ENCODE results near the gene TMEM35B.
"Not testable (repeated sequence)": the region's sequence is repeated elsewhere in the genome, so short reads cannot be mapped to it uniquely, and the experiment has no call there.

TMEM35B gene

DNA sequence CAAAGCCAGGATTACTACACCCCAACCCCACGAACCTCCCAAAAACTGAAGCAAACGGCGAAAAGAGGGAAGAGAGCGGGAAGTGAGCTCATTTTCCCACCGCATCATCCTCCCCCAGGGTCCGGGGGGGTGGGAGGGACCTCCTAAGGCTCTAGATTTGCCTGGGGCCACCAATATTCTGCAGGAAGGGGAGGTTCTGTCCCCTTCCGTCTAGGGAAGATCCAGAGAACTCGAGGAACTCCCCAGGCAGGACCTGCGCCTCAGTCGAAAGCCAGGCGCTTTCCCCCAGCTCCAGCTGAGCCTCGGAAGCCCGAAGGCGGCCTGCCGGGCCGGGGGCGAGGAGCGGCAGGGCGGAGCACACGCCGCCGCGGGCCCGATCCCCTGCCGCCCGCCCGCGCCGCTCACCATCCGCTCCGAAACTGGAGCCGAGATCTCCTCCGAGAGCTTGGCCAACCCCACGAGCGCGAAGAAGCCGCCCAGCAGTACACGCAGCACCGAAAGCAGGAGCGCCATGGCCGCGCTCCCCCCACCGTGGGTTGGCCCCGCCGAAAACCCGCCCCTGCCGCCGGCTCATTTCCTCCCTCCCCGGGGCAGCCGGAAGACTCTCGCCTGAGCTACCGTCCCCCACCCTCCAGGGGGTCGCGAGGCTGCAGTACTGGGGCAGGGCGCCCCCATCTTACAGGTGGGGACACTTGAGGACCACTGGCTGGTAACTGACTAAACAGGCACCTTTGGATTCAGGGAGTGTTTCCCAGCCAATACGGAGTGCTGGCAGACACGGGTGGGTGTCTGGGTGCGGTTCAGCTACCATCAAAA, at the start of gene TMEM35B:
TSS of gene TMEM35B (minus strand) at position 555 of the 816 bp plus-strand sequence. CDS start at position 513, 42 bp downstream.
- in situ Hi-C loops (cut with MboI; ENCODE audit: low sequenced_read_pairs), result no loop called here

DNA sequence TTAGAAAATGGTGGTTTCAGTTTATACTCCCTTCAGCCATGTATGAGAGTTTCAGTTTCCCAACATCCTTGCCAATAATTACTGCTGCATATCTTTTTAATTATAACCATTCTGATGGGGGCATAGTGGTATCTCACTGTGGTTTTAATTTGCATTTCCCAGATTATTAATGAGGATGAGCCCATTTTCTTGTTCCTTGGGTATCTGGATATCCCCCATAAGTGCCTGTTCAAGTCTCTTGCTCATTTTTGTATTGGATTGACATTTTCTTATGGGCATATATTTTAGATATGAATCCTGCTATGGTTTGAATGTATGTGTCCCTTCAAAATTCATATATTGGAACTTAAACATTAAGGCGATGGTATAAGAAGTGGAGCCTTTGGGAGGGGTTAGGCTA, 48.2 kb upstream of the TMEM35B start:
- in situ Hi-C loops (cut with MboI; ENCODE audit: low sequenced_read_pairs), result no loop called here

DNA sequence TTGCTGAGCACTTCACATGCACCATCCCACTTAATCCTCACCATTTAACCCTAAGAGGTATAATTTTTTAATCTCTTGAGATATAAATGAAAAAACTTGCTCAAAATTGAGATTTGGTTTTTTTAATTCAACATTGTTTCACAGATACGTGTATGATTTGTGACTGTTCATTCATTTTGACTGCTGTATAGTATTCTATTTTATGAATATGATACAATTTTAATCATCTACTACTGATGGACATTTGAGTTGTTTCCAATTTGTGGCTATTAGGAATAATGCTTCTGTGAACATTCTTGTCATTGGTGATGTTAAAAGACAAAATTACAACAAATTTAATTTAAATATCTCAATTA, 47.2 kb upstream of the TMEM35B start:
- in situ Hi-C loops (cut with MboI; ENCODE audit: low sequenced_read_pairs), result no loop called here

DNA sequence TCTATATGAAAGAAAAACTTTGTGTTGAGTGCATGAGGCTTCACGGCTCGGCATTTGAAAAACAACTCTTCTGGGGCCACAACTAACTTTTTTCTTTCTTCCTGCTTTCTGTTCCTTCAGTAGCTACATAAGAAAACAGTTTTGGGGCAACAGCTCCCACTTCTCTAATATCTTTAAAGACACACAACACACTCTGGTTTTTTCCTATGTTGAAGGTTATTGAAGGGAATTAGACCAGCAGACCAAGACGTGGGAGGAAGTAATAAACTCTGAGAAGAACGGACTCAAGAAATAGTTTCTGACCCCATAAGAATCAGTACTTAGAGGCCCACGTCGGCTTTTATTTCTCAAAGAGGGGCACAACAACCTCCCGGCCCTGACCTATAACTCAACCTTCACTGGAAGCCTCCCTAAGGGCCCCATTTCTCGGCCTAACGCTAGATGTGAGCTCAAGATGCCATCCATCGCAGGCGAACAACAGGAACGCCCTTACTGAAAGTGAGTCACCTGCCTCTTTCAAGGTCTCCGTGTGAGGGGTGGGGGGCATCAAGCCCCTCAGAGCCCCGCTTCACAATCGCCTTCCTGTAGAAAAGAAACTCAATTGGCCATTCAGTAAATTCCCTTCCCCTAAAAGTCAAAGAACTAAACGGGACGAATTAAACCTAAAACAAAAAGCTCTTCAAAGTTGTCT, 45.8 kb upstream of the TMEM35B start:
- in situ Hi-C loops (cut with MboI; ENCODE audit: low sequenced_read_pairs), result no loop called here

DNA sequence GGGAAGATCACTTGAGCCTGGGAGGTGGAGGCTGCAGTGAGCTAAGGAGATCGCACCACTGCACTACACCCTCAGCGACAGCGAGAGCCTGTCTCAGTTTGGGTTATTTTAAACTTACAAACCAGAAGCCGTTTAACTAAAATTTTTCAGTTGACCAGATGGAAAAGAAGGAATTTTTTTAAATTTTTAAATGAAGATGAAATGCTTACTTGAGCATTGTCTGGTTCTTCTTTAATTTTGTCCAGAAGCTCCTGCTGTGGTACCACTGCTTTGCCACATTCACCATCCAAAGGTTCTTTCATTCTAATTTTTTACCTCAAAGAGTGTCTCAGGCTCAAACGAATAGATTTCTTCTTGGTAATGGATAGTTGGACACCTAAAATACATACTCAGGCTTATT, 45.2 kb upstream of the TMEM35B start:
- in situ Hi-C loops (cut with MboI; ENCODE audit: low sequenced_read_pairs), result no loop called here

DNA sequence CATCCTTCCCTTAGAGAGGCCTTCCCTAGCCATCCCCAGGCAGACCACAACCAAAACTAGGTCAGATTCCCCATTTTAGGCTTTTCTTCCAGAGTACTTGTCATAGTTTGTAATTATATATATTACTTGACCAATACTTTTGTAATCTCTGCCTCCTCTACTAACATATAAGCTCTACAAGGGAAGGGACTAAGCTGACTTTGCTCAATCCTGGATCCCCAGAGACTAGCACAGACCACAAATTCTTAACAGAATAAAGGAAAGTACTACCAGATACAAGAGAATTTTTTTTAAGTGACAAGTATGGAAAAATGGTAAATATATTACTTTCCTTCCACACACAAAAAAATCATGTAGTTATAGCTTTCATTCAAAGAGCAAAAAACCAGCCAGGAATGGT, 44.6 kb upstream of the TMEM35B start:
- in situ Hi-C loops (cut with MboI; ENCODE audit: low sequenced_read_pairs), result no loop called here

DNA sequence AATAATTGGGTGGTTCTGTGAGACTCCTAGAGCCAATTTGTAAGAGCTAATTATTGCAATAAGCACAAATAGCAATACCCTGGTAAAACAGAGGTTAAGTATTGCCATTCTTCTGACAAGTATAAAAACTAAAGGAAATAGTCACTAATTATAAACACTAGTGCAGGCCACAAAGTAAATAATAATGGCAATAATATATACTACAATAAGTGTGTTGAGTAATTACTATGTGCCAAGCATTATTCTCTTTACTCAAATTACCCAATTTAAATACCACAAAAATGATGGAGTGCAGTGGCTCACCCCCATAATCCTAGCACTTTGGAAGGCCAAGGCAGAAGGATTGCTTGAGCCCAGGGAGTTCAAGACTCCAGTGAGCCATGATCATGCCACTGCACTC, 31.3 kb upstream of the TMEM35B start:
- in situ Hi-C loops (cut with MboI; ENCODE audit: low sequenced_read_pairs), result no loop called here

DNA sequence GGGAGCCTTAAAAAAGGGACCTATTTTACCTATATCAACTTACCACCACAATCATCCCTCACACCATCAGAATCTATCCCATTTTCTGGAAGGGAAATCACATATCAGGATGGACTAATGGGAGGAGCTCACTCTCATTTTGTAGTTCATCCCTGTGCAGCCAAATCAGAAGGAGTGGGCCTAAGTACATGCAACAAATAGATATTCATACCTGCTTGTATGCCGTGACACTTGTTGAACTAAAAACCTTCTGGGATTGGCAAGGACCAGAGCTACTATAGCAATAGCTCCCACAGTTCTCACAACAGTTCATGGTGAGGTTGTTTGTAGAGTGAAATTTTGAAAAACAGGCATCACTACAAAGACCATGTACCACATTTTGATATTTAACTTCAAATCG, 29.3 kb upstream of the TMEM35B start:
- in situ Hi-C loops (cut with MboI; ENCODE audit: low sequenced_read_pairs), result no loop called here

DNA sequence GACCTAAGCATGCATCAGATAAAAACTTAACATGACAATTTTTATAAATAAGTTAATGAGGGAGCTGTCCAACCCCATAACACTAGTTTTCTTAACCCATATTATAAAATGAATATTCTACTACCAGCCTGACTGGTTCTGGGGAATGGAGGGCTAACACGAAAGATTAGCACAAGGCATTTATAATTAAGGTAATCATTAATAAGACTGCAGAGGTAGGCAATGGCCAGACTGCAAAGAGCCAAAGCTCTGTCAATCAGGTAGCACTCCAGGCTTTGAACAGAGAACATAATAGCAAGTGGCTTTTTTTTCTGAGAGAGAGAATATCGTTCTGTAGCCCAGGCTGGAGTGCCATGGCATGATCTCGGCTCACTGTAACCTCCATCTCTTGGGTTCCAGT, 20.6 kb upstream of the TMEM35B start:
- in situ Hi-C loops (cut with MboI; ENCODE audit: low sequenced_read_pairs), result no loop called here

DNA sequence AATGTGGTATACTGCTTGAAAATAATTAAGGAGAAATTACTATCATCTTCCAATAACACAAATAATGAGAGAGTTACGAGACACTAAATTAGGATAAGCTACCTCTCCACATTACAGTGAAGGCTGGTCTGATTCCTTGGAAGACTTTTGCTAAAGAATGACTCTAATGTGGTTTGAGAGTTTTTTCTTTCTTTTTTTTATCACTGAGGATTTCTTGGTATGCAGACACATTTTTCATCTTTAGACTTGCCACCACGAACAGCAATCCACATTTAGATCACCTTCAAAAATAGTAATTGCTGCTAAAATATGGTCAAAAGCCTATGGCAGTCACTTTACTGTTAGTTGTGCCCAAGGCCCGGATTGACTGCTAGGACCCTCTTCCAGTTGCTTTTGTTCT, 16.6 kb upstream of the TMEM35B start:
- in situ Hi-C loops (cut with MboI; ENCODE audit: low sequenced_read_pairs), result no loop called here

DNA sequence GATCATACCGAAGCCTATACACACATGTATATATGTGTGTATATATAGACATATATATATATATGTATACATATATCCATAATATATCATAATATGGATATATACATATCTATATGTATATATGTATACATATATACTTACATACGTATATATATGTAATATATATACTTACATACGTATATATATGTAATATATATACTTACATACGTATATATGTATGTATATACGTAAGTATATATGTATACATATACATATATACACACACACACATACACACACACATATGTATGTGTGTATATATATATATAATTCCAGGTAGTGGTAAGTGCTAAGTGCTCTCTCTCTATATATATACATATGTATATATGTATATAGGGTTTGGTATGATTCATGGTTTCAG, 9.7 kb upstream of the TMEM35B start:
- in situ Hi-C loops (cut with MboI; ENCODE audit: low sequenced_read_pairs), result no loop called here

DNA sequence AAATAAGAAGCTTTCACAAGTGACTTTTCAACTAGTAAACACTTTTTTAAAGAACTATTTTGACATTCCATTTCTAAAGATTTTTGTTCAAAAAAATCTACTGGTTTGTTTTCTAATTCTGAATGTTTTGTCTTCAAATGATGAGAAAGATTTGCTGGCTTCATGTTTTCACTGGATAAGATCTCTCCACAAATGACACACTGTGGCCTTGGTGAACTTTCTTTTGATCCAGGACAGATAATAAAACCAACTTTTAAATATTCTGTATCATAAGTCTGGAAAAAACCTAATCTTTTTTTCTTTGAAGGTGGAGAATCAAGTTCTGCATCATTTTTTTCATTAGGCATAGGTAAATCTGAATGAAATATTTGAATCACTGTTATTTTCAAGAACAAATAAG, 3.4 kb upstream of the TMEM35B start:
- in situ Hi-C loops (cut with MboI; ENCODE audit: low sequenced_read_pairs), result no loop called here

DNA sequence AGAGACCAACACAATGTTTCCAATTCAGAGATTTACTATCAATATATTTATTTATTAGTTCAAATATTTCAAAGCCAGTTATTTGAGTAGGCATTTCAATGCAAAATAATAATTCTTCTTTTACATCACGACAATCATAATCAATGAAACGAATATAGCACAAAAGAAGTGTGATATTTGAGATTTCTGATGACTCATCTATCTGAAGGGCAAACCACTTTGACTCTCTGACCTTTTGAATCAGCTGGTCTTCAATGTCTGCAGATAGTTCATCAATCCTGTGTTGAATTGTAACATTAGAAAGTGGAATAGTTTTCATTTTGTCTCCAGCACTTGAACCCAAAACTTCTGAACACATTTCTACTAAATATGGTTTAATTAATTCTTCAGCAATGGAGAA, 3.0 kb upstream of the TMEM35B start:
- in situ Hi-C loops (cut with MboI; ENCODE audit: low sequenced_read_pairs), result no loop called here

DNA sequence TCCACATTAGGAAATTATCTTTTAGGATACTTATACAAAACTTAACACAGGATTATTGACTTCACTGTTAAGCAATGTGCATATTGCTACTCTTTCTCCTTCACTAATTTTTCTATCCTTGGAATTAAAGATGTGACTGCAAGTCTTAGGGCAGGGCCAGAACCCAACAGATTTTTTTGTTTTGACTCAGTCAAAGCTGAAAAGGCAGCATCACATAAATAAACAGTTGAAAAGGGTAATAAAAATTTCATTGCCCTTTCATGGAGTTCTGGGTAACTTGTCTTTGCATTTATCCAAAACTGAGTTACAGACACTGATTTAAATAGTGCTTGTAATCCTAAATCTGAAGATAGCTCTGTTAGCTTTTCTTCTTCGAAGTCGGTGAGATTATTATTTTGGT, 1.9 kb upstream of the TMEM35B start:
- in situ Hi-C loops (cut with MboI; ENCODE audit: low sequenced_read_pairs), result no loop called here

DNA sequence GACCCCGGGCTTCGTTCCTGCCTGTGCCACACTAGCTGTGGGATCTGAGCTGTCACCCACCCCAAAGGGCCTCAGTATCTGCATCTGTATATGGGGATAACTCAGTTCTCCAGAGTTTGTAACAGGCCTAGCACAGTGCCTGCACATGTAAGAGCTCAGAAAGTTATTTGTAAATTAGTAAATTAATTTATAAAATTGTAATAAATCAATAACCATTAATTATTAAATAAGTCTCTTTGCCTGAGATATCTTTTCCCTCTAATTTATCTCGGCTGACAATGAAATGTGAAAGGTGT, 410 bp upstream of the TMEM35B start:
- in situ Hi-C loops (cut with MboI; ENCODE audit: low sequenced_read_pairs), result not testable (repeated sequence)

DNA sequence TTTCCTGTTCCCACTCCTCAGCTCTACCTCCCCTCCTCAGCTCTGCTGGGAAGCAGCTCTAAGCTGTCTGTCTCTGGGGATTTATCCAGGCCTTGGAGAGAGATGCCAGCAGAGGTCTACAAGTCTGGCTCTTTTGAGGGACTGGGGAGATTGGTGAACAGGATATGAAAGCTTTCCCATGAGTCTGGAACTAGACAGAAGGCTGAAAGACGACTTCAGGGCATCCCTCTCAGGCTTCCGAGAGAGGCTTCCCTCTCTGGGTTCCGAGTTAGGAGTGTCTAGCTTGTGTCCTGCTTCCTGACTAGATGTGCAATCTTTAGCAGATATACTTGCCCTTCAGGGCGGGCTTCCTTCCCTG, 733 bp downstream of the TMEM35B start:
- in situ Hi-C loops (cut with MboI; ENCODE audit: low sequenced_read_pairs), result no loop called here

DNA sequence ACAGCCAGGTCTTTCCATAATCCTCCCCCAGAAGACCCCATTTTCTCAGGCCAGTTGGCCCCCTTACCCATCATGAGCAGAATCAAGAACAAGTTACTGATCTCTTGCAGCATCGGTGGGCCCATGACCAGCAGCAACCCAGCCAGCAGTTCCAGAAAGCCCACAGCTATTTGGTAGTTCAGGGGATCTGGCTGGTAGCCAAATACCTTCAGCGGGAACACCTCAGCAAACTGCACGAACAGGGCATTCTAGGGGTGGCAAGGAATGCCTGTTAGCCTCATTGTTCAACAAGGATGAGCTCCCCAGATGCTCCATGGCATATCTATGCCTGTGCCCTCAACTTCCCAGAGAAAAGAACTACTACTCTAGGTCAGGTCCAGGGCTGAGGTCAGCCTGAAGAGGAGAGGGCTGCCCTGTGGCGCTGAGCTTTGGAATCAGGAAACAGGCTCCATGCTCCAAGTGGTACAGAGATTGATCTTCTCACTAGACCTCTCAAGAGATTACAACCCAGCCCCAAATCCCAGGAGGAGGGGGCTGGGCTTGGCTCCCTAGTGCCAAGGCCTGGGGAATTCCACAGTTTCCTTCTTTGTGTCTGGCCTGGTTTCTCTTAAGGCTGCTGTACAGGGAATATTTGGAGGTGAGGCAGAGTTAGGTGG, 1.3 kb downstream of the TMEM35B start:
- in situ Hi-C loops (cut with MboI; ENCODE audit: low sequenced_read_pairs), result no loop called here

DNA sequence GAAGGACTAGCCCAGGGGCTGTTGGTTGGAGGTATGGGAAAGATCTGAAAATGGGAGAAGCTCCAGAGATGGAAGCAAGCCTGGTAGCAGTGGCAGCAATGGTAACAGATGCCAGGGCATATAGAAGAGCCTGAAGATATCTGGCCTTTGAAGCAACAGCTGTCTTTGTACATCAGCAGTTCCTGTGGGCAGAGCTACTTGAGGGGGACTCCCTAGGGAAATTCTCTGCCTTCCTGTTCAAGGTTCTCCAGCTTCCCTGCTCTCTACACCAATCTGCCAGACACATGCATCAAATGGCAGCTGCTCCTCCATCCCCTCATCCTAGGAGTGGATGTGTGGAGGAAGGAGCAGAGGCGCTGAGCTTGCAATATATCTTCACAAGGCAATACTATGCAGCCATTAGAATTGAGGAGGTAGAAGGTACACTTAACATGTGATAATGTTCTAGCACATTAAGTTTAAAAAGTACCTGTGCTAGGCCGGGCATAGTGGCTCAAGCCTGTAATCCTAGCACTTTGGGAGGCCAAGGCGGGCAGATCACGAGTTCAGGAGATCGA, 2.2 kb downstream of the TMEM35B start:
- in situ Hi-C loops (cut with MboI; ENCODE audit: low sequenced_read_pairs), result no loop called here

DNA sequence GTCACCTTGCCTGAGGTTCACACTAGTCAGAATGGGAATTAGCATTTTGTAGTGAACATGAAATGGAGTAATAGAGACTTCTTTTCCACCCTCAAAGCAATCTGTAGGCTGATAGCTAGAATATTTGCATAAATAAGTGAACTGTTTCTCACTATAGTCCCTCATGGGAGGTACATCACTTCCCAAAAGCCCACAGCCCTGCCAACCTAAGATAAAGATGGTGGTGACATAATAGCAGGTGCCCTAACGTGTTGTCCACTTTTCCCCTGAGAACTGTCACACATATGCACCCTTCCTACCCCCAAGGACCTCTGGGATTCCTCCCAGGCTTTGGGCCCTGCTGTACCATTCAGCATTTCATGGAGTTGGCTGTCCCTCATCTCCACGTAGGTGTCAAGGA, 4.4 kb downstream of the TMEM35B start:
- in situ Hi-C loops (cut with MboI; ENCODE audit: low sequenced_read_pairs), result no loop called here

DNA sequence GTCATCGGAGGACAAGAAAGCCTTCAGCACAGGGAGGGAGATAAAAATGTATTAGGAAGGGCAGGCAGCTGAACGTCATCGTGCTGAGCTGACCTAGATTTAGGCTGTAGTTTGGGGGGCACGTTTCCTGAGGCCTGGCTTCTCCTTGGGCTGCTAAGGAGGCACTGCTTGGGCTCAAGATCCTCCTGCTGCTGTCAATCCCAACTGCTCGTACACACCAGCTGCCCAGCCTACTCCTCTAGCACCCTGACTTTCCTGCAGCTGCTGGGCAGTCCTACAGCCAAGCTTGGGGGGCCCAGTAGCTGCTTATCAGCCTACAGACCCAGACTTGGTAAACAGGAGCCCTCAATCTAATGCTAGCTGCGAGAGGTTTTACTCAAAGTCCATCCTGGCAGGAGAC, 6.2 kb downstream of the TMEM35B start:
- in situ Hi-C loops (cut with MboI; ENCODE audit: low sequenced_read_pairs), result no loop called here

DNA sequence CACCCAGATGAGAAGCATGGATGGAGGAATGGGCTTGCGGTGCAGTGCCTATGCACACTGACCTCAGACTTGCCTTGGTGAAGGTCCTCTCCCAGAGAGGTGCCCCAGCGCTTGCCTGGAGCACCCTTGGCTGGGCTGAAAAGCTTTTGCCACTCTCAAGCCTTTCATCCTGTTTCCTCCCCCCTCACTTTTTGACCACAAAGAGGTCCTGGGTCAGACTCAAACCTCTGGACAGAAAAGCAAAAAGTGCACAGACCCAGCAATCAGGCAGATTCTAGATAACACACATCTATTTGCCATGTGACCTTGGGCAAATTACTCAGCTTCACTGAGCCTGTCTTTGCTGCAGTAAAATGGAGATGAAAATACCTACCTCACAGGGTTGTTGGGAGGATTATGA, 7.3 kb downstream of the TMEM35B start:
- in situ Hi-C loops (cut with MboI; ENCODE audit: low sequenced_read_pairs), result no loop called here

DNA sequence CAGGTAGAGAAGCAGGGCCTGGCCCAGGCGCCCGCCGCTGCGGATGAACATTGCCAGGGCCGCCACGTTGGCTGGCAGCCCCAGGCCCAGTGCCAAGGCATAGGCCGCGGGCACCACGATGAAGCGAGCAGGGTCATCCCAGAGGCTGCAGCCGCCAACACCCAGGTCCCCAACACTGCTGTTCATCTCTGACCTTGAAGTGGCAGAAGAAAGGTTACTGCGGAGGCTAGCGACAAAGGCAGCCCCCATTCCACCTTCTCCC, 8.0 kb downstream of the TMEM35B start:
- in situ Hi-C loops (cut with MboI; ENCODE audit: low sequenced_read_pairs), result no loop called here
